Suprapubic skin (tissue), 4 donors: ENCODE measurements around the gene INAFM2. TPM values are rescaled to one million over a fixed set of nuclear protein-coding genes. Genes with fewer than 3 reads are reported as not detected.

Experiments used
- DNase-seq, 2 donors: peaks; one replicate each; pipeline ENCODE4 v3.0.0-alpha.2; 2019; ENCODE audit warnings: low spot score in 2 of 2
- H3K27ac ChIP-seq: fragments of 200-600 bp; sonication (generic); one replicate; pipeline ENCODE4 v1.5.1; 2019
- H3K27me3 ChIP-seq: fragments of 200-600 bp; sonication (generic); one replicate; pipeline ENCODE4 v1.5.1; 2019
- H3K36me3 ChIP-seq: fragments of 200-600 bp; sonication (generic); one replicate; pipeline ENCODE4 v1.5.1; 2019
- H3K4me1 ChIP-seq: fragments of 200-600 bp; sonication (generic); one replicate; pipeline ENCODE4 v1.5.1; 2019
- H3K4me3 ChIP-seq: fragments of 200-600 bp; sonication (generic); one replicate; pipeline ENCODE4 v1.5.1; 2019; ENCODE audit warnings: mild to moderate bottlenecking
- H3K9me3 ChIP-seq: fragments of 200-600 bp; sonication (generic); one replicate; pipeline ENCODE4 v1.5.1; 2019
- CTCF ChIP-seq, 2 donors: fragments of 200-600 bp in 1 of 2; fragments of 450-650 bp in 1 of 2; sonication (generic) in 1 of 2; IDR thresholded peaks; one replicate each; pipeline ENCODE4 v1.5.1; 2016 to 2019; ENCODE audit warnings: antibody characterized with exemption in 2 of 2, mild to moderate bottlenecking in 1 of 2, moderate library complexity in 1 of 2
- EP300 ChIP-seq: sonication (generic); formaldehyde crosslinking; IDR thresholded peaks from one replicate; pipeline ENCODE4 v1.6.1; 2017; ENCODE audit warnings: antibody characterized with exemption
- POLR2A ChIP-seq, 2 donors: fragments of 450-650 bp; IDR thresholded peaks; one replicate each; pipeline ENCODE4 v1.6.1; 2017; ENCODE audit warnings: antibody characterized with exemption in 2 of 2, mild to moderate bottlenecking in 2 of 2, moderate library complexity in 2 of 2
- POLR2AphosphoS5 ChIP-seq, 3 donors: sonication (generic); formaldehyde crosslinking; IDR thresholded peaks; one replicate each; pipeline ENCODE4 v1.6.1; 2017; ENCODE audit warnings: antibody characterized with exemption in 3 of 3
- WGBS: methylation state at CpG from one replicate; pipeline ENCODE4 v1.1.5; 2018; 5-methylcytosine and 5-hydroxymethylcytosine counted together
- total RNA-seq, 4 donors: library from RNA; depleted of rRNA; stranded (reverse); fragments of >200 nt; gene quantifications; one replicate each; pipeline ENCODE4 v1.1.0, GENCODE V29; 2016

INAFM2 gene
- 1 to 10 TPM; 3.3 to 9.1 (median 6.1) TPM for total RNA-seq

GRCh38 chr15:40323239-40323952, at the start of gene INAFM2:
Gene INAFM2, plus strand, starts transcription at chr15:40323692. Its CDS starts 364 bp downstream, at chr15:40324056.
- Histone ChIP-seq H3K4me1 (peaks cover 28% of the 10 kb centered on the region), H3K27ac (peak within 1 kb of the TSS; percentile 65), H3K9me3 (no peaks in the 10 kb centered on the region), H3K27me3 (no peaks in the 10 kb centered on the region), H3K4me3 (peak within 1 kb of the TSS; percentile 85), H3K36me3 (no peaks in the 10 kb centered on the region)
- DNase-seq, result peak; percentile 87 to 89
- 0% methylated on average over 35 of the region's 103 CpGs for WGBS
- TF ChIP-seq POLR2A (IDR thresholded peaks at IDR 0.05), result peak in 1 of 2 donors; percentile 41
- TF ChIP-seq EP300, result no peak
- peak; percentile 5 to 64 for TF ChIP-seq CTCF (IDR thresholded peaks at IDR 0.05)
- no peak for TF ChIP-seq POLR2AphosphoS5 (IDR thresholded peaks at IDR 0.05)

- DNase-seq, result peak in 1 of 2 donors; percentile 85
- 51% methylated on average over 24 of the region's 26 CpGs for WGBS
Measured at GRCh38 chr15:40274350-40275274, 48.9 kb upstream of the INAFM2 start.

GRCh38 chr15:40275523-40275922, 48.0 kb upstream of the INAFM2 start:
- Histone ChIP-seq H3K4me1 (peaks cover 16% of the 10 kb centered on the region), H3K9me3 (no peaks in the 10 kb centered on the region), H3K36me3 (peaks cover 30% of the 10 kb centered on the region), H3K27ac (no peak overlapping the region), H3K27me3 (peaks cover 19% of the 10 kb centered on the region), H3K4me3 (no peak overlapping the region)
- 82% methylated on average over 5 of the region's 5 CpGs for WGBS
- no peak for DNase-seq
- no peak for TF ChIP-seq POLR2AphosphoS5 (IDR thresholded peaks at IDR 0.05)
- TF ChIP-seq EP300, result no peak
- TF ChIP-seq CTCF (IDR thresholded peaks at IDR 0.05), result no peak
- no peak for TF ChIP-seq POLR2A (IDR thresholded peaks at IDR 0.05)

More at GRCh38 chr15:40274350-40275274, 48.9 kb upstream of the INAFM2 start:
- no peak overlapping the region for H3K4me3 ChIP-seq
- H3K4me1 ChIP-seq, result peaks cover 10% of the 10 kb centered on the region
- no peak overlapping the region for H3K27ac ChIP-seq
- peaks cover 10% of the 10 kb centered on the region for H3K27me3 ChIP-seq
- H3K36me3 ChIP-seq, result peaks cover 30% of the 10 kb centered on the region
- no peaks in the 10 kb centered on the region for H3K9me3 ChIP-seq
- TF ChIP-seq POLR2AphosphoS5 (IDR thresholded peaks at IDR 0.05), result no peak
- TF ChIP-seq EP300, result no peak
- no peak for TF ChIP-seq POLR2A (IDR thresholded peaks at IDR 0.05)
- TF ChIP-seq CTCF (IDR thresholded peaks at IDR 0.05), result peak; percentile 99 to 100

DNA sequence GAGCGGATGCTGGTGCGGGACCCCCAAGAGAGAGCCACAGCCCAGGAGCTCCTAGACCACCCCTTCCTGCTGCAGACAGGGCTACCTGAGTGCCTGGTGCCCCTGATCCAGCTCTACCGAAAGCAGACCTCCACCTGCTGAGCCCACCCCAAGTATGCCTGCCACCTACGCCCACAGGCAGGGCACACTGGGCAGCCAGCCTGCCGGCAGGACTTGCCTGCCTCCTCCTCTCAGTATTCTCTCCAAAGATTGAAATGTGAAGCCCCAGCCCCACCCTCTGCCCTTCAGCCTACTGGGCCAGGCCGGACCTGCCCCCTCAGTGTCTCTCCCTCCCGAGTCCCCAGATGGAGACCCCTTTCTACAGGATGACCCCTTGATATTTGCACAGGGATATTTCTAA, 47.5 kb upstream of the INAFM2 start:
- Histone ChIP-seq H3K4me3 (no peak overlapping the region), H3K4me1 (peaks cover 16% of the 10 kb centered on the region), H3K36me3 (peaks cover 26% of the 10 kb centered on the region), H3K27ac (no peak overlapping the region), H3K27me3 (peaks cover 23% of the 10 kb centered on the region), H3K9me3 (no peaks in the 10 kb centered on the region)
- TF ChIP-seq CTCF (IDR thresholded peaks at IDR 0.05) (no peak), POLR2A (IDR thresholded peaks at IDR 0.05) (no peak), POLR2AphosphoS5 (IDR thresholded peaks at IDR 0.05) (no peak), EP300 (no peak)
- 82% methylated on average over 7 of the region's 7 CpGs for WGBS
- no peak for DNase-seq

- Histone ChIP-seq H3K36me3 (peaks cover 25% of the 10 kb centered on the region), H3K27ac (no peak overlapping the region), H3K9me3 (no peaks in the 10 kb centered on the region), H3K4me1 (peaks cover 23% of the 10 kb centered on the region), H3K27me3 (peaks cover 33% of the 10 kb centered on the region), H3K4me3 (no peak overlapping the region)
- no peak for DNase-seq
- no peak for TF ChIP-seq POLR2A (IDR thresholded peaks at IDR 0.05)
- no peak for TF ChIP-seq POLR2AphosphoS5 (IDR thresholded peaks at IDR 0.05)
- no peak for TF ChIP-seq CTCF (IDR thresholded peaks at IDR 0.05)
- TF ChIP-seq EP300, result no peak
- 65% methylated on average over 3 of the region's 4 CpGs for WGBS
Measured at GRCh38 chr15:40276927-40277326, 46.6 kb upstream of the INAFM2 start.
